Neuronal stem cell (in vitro differentiated cells): Measurements from ENCODE around the gene CAD.

Experiments
- DNase-seq: peaks from one replicate; pipeline ENCODE4 v3.0.0-alpha.2; 2013; ENCODE audit warnings: low spot score
- H2AFZ ChIP-seq: one replicate; pipeline ENCODE4 v1.6.1; 2013; ENCODE audit warnings: mild to moderate bottlenecking, low read length, inconsistent platforms
- H2AK5ac ChIP-seq: 2 replicates; pipeline ENCODE4 v1.6.1; 2013; ENCODE audit warnings: low read depth, mild to moderate bottlenecking, inconsistent platforms, low read length, moderate library complexity, mixed read lengths
- H2BK120ac ChIP-seq: 2 replicates; pipeline ENCODE4 v1.6.1; 2013; ENCODE audit warnings: low read depth, mild to moderate bottlenecking, inconsistent platforms, low read length, moderate library complexity, mixed read lengths
- H2BK12ac ChIP-seq: one replicate; pipeline ENCODE4 v1.6.1; 2013; ENCODE audit warnings: low read length, inconsistent platforms
- H2BK15ac ChIP-seq: 2 replicates; pipeline ENCODE4 v1.6.1; 2013; ENCODE audit warnings: mild to moderate bottlenecking, low read length, inconsistent platforms, mixed read lengths
- H2BK5ac ChIP-seq: one replicate; pipeline ENCODE4 v1.6.1; 2013; ENCODE audit warnings: inconsistent platforms, mild to moderate bottlenecking, low read length, moderate library complexity
- H3K14ac ChIP-seq: one replicate; pipeline ENCODE4 v1.6.1; 2013; ENCODE audit warnings: low read length, inconsistent platforms
- H3K18ac ChIP-seq: 2 replicates; pipeline ENCODE4 v1.6.1; 2013; ENCODE audit warnings: low read length, inconsistent platforms
- H3K23ac ChIP-seq: 2 replicates; pipeline ENCODE4 v1.6.1; 2013; ENCODE audit warnings: low read depth, mild to moderate bottlenecking, mixed read lengths, low read length, inconsistent platforms; ENCODE audit not compliant: poor library complexity
- H3K27ac ChIP-seq: replicated peaks from 3 replicates; pipeline ENCODE4 v1.5.1; 2013; ENCODE audit warnings: low read length, inconsistent platforms
- H3K27me3 ChIP-seq, 3 experiments: 2 replicates each; pipeline ENCODE4 v1.6.1; 2013; ENCODE audit warnings: low read length in 3 of 3, mild to moderate bottlenecking in 2 of 3, inconsistent platforms in 1 of 3, low read depth in 1 of 3, mixed read lengths in 1 of 3, moderate library complexity in 1 of 3; ENCODE audit not compliant: control insufficient read depth in 3 of 3, insufficient read depth in 3 of 3
- H3K36me3 ChIP-seq, 2 donors: replicated peaks in 1 of 2; 2 replicates each; pipeline ENCODE4 v1.6.1; 2013; ENCODE audit warnings: low read length in 2 of 2; ENCODE audit not compliant: control insufficient read depth in 2 of 2, insufficient read depth in 2 of 2
- H3K4ac ChIP-seq: 2 replicates; pipeline ENCODE4 v1.6.1; 2013; ENCODE audit warnings: inconsistent platforms, mild to moderate bottlenecking, low read length, moderate library complexity
- H3K4me1 ChIP-seq, 2 donors: 1 replicate in 1 of 2; 2 replicates in 1 of 2; pipeline ENCODE4 v1.6.1; 2013; ENCODE audit warnings: low read length in 2 of 2, low read depth in 1 of 2; ENCODE audit not compliant: control insufficient read depth in 2 of 2, insufficient read depth in 1 of 2
- H3K4me2 ChIP-seq: one replicate; pipeline ENCODE4 v1.6.1; 2013; ENCODE audit warnings: mild to moderate bottlenecking, low read length, inconsistent platforms; ENCODE audit not compliant: insufficient read depth, poor library complexity, severe bottlenecking
- H3K4me3 ChIP-seq, 2 donors: 2 replicates each; pipeline ENCODE4 v1.5.1; 2013; ENCODE audit warnings: low read length in 2 of 2, mild to moderate bottlenecking in 2 of 2, inconsistent platforms in 1 of 2, moderate library complexity in 1 of 2
- H3K79me1 ChIP-seq: one replicate; pipeline ENCODE4 v1.6.1; 2013; ENCODE audit warnings: low read depth, mild to moderate bottlenecking, inconsistent platforms, low read length, moderate library complexity
- H3K9ac ChIP-seq: one replicate; pipeline ENCODE4 v1.6.1; 2013; ENCODE audit warnings: mild to moderate bottlenecking, low read depth, low read length, inconsistent platforms; ENCODE audit not compliant: poor library complexity
- H3K9me3 ChIP-seq, 2 donors: replicated peaks in 1 of 2; 2 replicates each; pipeline versions ENCODE3 to v1.6.1; 2013; ENCODE audit warnings: low read length in 2 of 2, mild to moderate bottlenecking in 2 of 2, inconsistent platforms in 1 of 2, low read depth in 1 of 2, mixed read lengths in 1 of 2, moderate library complexity in 1 of 2; ENCODE audit not compliant: control insufficient read depth in 2 of 2, insufficient read depth in 1 of 2
- H4K8ac ChIP-seq: one replicate; pipeline ENCODE4 v1.6.1; 2013; ENCODE audit warnings: low read depth, mild to moderate bottlenecking, inconsistent platforms, low read length, moderate library complexity
- H4K91ac ChIP-seq: one replicate; pipeline ENCODE4 v1.6.1; 2013; ENCODE audit warnings: low read length, low read depth, mild to moderate bottlenecking, inconsistent platforms; ENCODE audit not compliant: poor library complexity
- WGBS, 2 donors: extraction: QIAGEN DNeasy Blood & Tissue Kit; methylation state at CpG; one replicate each; pipeline ENCODE4 v1.1.7; 2013; ENCODE audit warnings: missing lambda C conversion rate in 2 of 2, mixed read lengths in 1 of 2; ENCODE audit not compliant: insufficient read length in 2 of 2, insufficient replicate concordance in 1 of 2; ENCODE audit errors: extremely low coverage in 2 of 2; 5-methylcytosine and 5-hydroxymethylcytosine counted together

CAD gene

DNA sequence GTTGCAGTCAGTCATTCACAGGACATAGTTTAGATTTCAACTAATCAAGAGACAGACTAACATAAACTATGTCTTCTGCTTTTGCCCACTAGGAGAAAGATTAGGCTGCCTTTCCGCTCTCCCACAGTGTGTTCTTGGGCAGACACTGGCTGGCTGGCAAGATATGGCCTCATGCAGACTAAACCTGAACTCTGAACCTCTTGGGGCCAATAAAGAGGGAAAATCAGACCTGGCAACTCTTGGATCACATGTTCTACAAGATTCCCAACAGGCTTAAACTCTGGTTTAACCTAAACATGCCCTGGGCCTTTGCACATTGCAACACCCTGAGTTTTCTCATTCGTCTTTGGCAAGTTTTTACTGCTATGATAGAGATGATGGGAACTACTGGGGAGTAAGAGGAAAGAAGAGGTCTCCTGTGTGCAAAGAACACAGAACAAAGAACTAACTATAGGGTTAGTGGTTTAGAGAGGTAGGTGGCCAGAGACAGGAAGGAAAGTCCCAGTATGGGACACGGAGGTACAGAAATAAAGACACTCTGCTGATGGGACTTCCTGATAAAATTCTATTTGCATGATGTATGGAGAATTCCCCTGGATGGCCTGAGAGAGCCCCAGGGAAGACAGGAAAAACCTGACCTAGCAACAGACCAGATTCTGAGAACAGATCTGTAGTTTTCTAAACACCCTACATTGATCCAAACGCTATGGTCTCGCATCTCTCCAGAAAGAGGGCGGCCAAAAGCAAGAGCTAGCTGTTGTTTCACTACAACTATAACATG lies 7.4 kb upstream of the CAD start:
- Histone ChIP-seq H3K4me2 (no peak overlapping the region), H4K91ac (no peak overlapping the region), H3K9me3 (no peaks in the 10 kb centered on the region), H3K23ac (no peak overlapping the region), H3K4me1 (peaks cover 4 to 5% of the 10 kb centered on the region in 2 donors), H3K9ac (no peak overlapping the region), H2BK12ac (no peak overlapping the region), H3K4me3 (no peak overlapping the region), H3K79me1 (peaks cover 8% of the 10 kb centered on the region), H2AK5ac (no peak overlapping the region), H2AFZ (no peak overlapping the region), H2BK15ac (no peak overlapping the region), H4K8ac (no peak overlapping the region), H2BK5ac (no peak overlapping the region), H3K27me3 (no peaks in the 10 kb centered on the region), H3K18ac (no peak overlapping the region), H3K27ac (no peak overlapping the region), H3K36me3 (peaks cover 28 to 69% of the 10 kb centered on the region in 2 donors), H3K14ac (no peak overlapping the region), H3K4ac (no peak overlapping the region), H2BK120ac (no peak overlapping the region)
- no CpG with 5 or more reads among the region's 6 CpGs for WGBS, 2 donors
- no peak for DNase-seq

DNA sequence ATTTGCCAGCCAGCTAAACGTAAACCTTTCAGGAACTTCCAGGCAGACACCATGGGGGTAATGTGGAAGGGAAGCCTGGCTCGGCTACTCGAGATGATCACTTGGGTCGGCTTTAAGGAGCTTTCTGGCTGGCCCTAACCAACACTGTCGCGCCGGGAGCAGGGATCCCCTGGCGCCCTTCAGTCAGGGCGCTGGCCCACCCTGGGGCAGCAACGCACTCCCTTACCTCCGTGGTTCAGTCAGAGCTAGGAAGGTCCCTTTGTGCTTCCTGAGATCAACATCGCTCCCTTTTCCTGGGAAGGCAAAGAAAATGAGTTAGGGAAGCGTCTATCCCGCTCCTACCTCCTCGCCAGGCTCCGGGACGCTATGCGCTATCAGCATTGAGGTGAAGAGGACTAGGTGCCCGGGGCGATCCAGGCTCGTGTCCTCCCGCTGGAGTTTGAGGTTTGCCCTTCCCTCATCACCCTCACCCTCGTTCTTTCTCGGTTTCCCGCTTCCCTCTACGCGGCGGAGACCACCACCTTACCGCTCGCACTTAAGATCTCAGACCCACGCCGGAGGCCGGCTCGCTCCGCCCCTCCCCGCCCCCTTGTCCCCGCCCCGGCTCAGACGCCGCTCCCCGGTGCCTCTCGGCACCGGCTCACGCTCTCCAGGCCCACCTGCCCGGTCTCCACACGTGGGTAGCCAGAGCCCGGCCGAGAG lies 5.8 kb upstream of the CAD start:
- no peak overlapping the region for H2BK120ac ChIP-seq
- no peak overlapping the region for H3K23ac ChIP-seq
- H3K27ac ChIP-seq, result peak overlapping the region; percentile 55
- no peak overlapping the region for H2BK5ac ChIP-seq
- peaks cover 4 to 5% of the 10 kb centered on the region in 2 donors for H3K4me1 ChIP-seq
- peaks cover 19 to 69% of the 10 kb centered on the region in 2 donors for H3K36me3 ChIP-seq
- H4K91ac ChIP-seq, result no peak overlapping the region
- H3K4me2 ChIP-seq, result peak overlapping the region; percentile 84
- H2BK12ac ChIP-seq, result no peak overlapping the region
- no CpG with 5 or more reads among the region's 48 CpGs for WGBS, 2 donors
- no peak for DNase-seq
- peak overlapping the region; percentile 31 for H3K18ac ChIP-seq
- no peak overlapping the region for H3K14ac ChIP-seq
- H3K4ac ChIP-seq, result no peak overlapping the region
- H3K27me3 ChIP-seq, result no peaks in the 10 kb centered on the region
- H3K9ac ChIP-seq, result peak overlapping the region; percentile 82
- H2AK5ac ChIP-seq, result no peak overlapping the region
- H4K8ac ChIP-seq, result no peak overlapping the region
- peaks cover 8% of the 10 kb centered on the region for H3K79me1 ChIP-seq
- H2AFZ ChIP-seq, result peak overlapping the region; percentile 100
- H3K4me3 ChIP-seq, result peak overlapping the region; percentile 86 to 97
- no peak overlapping the region for H2BK15ac ChIP-seq
- no peaks in the 10 kb centered on the region for H3K9me3 ChIP-seq

DNA sequence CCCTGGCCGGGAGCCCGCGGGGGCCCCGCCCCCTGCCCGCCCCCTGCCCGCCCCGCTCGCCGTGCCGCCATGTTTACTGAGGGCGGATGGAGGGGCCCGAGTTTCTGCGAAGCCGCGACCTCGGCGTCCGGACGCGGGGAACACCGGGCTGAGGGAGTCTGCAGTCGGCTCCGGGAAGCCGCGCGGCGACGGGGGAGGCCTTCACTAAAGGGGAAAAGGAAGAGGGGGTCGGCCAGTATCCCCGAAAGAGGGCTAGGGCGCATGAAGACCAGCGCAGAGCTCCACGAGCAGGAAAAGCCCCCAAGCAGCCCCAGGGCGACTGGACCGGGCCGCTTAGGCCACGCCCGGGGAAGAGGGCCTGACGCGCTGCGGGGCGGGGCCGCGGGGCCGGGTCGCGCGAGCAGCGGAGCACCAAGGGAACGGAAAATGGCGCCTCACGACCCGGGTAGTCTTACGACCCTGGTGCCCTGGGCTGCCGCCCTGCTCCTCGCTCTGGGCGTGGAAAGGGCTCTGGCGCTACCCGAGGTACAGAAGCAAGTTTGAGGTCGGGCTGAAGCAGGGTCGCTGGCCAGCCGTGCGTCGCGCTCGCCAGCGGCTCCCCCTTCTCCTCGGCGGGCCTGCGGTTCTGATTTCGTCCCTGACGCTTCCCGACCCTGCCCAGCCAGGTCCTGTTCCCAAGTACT lies 5.1 kb upstream of the CAD start, which contains the start of the genes ATRAID and SLC5A6:
Gene ATRAID (plus strand): TSS at position 99 of the 683 bp plus-strand sequence. CDS start 328 bp downstream, at position 427.
Gene SLC5A6 (minus strand): TSS at position 326 of the 683 bp plus-strand sequence. CDS start 4,618 bp downstream, outside the sequence.
- Histone ChIP-seq H3K4me1 (peaks cover 4 to 8% of the 10 kb centered on the region in 2 donors), H2AK5ac (peak within 1 kb of the TSS; percentile 53), H3K36me3 (peaks cover 14 to 69% of the 10 kb centered on the region in 2 donors), H3K14ac (no peak within 1 kb of the TSS), H3K27ac (peak within 1 kb of the TSS; percentile 93), H2BK120ac (peak within 1 kb of the TSS; percentile 6), H2AFZ (peak within 1 kb of the TSS; percentile 100), H4K8ac (peak within 1 kb of the TSS; percentile 70), H3K18ac (peak within 1 kb of the TSS; percentile 96), H3K79me1 (peaks cover 5% of the 10 kb centered on the region), H2BK15ac (peak within 1 kb of the TSS; percentile 30), H3K9me3 (no peaks in the 10 kb centered on the region), H3K27me3 (no peaks in the 10 kb centered on the region), H3K4me2 (peak within 1 kb of the TSS; percentile 84), H2BK5ac (peak within 1 kb of the TSS; percentile 84), H3K9ac (peak within 1 kb of the TSS; percentile 99), H2BK12ac (no peak within 1 kb of the TSS), H3K23ac (peak within 1 kb of the TSS; percentile 90), H4K91ac (no peak within 1 kb of the TSS), H3K4me3 (peak within 1 kb of the TSS; percentile 95 to 97), H3K4ac (no peak within 1 kb of the TSS)
- peak; percentile 85 for DNase-seq
- WGBS, 2 donors, result no CpG with 5 or more reads among the region's 73 CpGs
